ENCODE results near the gene FRZB. TPM values are rescaled to one million over a fixed set of nuclear protein-coding genes. Genes with fewer than 3 reads are reported as not detected.

FRZB gene
- total RNA-seq, 1 donor = 0.43 TPM

GRCh38 chr2:182845794-182846417, 20.5 kb downstream of the FRZB start:
- no peak for TF ChIP-seq CTCF (IDR thresholded peaks at IDR 0.05; ENCODE audit: insufficient read depth, low read depth, low read length)
- no peak for DNase-seq (ENCODE audit: low read depth)
- no peak overlapping the region for H3K4me3 ChIP-seq (ENCODE audit: low read depth, low read length)

GRCh38 chr2:182836451-182836850, 30.0 kb downstream of the FRZB start:
- no peak for DNase-seq (ENCODE audit: low read depth)
- no peak overlapping the region for H3K4me3 ChIP-seq (ENCODE audit: low read depth, low read length)
- TF ChIP-seq CTCF (IDR thresholded peaks at IDR 0.05; ENCODE audit: insufficient read depth, low read depth, low read length) = no peak

- DNase-seq (ENCODE audit: low read depth) = no peak
- no peak overlapping the region for H3K4me3 ChIP-seq (ENCODE audit: low read depth, low read length)
- TF ChIP-seq CTCF (IDR thresholded peaks at IDR 0.05; ENCODE audit: insufficient read depth, low read depth, low read length) = no peak
Observed at GRCh38 chr2:182834293-182834692, 32.1 kb downstream of the FRZB start.

GRCh38 chr2:182833084-182833854, 33.2 kb downstream of the FRZB start:
- DNase-seq (ENCODE audit: low read depth) = no peak
- H3K4me3 ChIP-seq (ENCODE audit: low read depth, low read length) = no peak overlapping the region
- no peak for TF ChIP-seq CTCF (IDR thresholded peaks at IDR 0.05; ENCODE audit: insufficient read depth, low read depth, low read length)

GRCh38 chr2:182831921-182832320, 34.5 kb downstream of the FRZB start:
- no peak overlapping the region for H3K4me3 ChIP-seq (ENCODE audit: low read depth, low read length)
- no peak for TF ChIP-seq CTCF (IDR thresholded peaks at IDR 0.05; ENCODE audit: insufficient read depth, low read depth, low read length)
- no peak for DNase-seq (ENCODE audit: low read depth)

- H3K4me3 ChIP-seq (ENCODE audit: low read depth, low read length) = no peak overlapping the region
- no peak for TF ChIP-seq CTCF (IDR thresholded peaks at IDR 0.05; ENCODE audit: insufficient read depth, low read depth, low read length)
- DNase-seq (ENCODE audit: low read depth) = no peak
Observed at GRCh38 chr2:182831101-182831500, 35.3 kb downstream of the FRZB start.
